CD4-positive, alpha-beta T cell treated with Interleukin-17A for 1 hour (primary cell): ENCODE measurements around the gene CHMP2A.
"Not testable (repeated sequence)": the region's sequence is repeated elsewhere in the genome, so short reads cannot be mapped to it uniquely, and the experiment has no call there.

Source experiments
- DNase-seq: peaks from one replicate; pipeline ENCODE4 v3.0.0-alpha.2; 2020

Gene CHMP2A

GRCh38 chr19:58554494-58555368 lies at the start of gene CHMP2A:
Gene CHMP2A (minus strand): TSS chr19:58555105. CDS start chr19:58554212, 893 bp downstream.
- peak; percentile 98 for DNase-seq

DNA sequence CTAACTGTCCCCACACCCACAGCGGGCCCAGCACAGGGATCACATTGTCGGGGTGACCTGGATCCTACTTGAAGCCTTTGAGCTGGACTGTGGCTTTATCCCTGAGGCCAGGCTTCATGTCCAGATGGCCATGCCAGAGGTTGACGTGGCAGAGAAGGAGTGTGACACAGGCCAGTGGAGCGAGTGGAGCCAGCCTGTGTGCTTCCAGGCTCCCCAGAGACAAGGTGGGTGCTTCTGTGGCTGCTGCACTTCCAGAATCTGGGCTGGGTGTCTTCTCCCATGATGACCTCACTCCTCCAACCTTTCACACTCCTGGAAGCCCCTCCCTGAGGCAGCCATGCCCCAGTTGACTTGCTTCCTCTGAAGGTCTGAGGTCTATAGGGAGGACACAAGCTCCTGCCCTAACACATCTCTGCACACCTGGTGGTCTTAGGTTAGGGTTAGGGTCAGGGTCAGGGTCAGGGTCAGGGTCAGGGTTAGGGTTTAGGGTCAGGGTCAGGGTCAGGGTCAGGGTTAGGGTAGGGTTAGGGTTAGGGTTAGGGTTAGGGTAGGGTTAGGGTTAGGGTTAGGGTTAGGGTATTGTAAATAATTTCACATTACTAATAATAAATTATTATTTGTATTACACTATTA lies 31.3 kb upstream of the CHMP2A start:
- no peak for DNase-seq

- no peak for DNase-seq
Measured at GRCh38 chr19:58585442-58586132, 30.7 kb upstream of the CHMP2A start.

DNA sequence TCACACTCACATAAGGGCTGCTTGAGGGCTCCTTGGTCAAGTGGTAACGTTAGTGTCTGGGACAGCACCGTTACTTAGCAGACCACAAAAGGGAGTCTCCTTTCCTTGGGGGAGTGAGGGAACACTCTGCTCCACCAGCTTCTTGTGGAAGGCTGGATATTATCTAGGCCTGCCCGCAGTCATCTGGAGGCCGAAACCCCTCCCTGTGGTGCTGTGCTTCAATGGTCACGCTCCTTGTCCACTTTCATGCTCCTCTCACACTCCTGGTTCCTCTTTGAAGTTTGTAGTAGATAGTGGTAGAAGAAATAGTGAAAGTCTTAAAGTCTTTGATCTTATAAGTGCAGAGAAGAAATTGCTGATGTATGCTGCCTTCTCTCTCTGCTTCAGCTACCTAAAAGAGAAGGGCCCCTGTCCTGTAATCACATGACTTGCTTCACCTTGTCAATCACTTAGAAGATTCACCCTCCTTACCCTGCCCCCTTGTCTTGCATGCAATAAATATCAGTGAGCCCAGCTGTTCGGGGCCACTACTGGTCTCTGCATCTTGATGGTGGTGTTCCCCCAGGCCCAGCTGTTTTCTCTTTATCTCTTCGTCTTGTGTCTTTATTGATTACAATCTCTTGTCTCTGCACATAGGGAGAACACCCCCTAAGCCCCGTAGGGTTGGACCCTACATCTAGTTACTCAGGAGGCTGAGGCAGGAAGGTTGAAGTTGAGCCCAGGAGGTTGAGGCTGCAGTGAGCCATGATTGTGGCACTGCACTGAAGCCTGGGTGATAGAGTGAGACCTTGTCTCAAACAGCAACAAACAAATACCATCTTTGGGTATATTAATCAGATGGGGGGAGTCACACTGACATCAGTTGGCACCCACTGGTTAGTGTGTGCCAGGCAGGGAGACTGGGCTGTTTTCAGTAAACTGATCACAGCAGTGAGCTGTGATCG lies 29.9 kb upstream of the CHMP2A start:
- DNase-seq: no peak

GRCh38 chr19:58582985-58583384 lies 28.1 kb upstream of the CHMP2A start:
- no peak for DNase-seq

DNA sequence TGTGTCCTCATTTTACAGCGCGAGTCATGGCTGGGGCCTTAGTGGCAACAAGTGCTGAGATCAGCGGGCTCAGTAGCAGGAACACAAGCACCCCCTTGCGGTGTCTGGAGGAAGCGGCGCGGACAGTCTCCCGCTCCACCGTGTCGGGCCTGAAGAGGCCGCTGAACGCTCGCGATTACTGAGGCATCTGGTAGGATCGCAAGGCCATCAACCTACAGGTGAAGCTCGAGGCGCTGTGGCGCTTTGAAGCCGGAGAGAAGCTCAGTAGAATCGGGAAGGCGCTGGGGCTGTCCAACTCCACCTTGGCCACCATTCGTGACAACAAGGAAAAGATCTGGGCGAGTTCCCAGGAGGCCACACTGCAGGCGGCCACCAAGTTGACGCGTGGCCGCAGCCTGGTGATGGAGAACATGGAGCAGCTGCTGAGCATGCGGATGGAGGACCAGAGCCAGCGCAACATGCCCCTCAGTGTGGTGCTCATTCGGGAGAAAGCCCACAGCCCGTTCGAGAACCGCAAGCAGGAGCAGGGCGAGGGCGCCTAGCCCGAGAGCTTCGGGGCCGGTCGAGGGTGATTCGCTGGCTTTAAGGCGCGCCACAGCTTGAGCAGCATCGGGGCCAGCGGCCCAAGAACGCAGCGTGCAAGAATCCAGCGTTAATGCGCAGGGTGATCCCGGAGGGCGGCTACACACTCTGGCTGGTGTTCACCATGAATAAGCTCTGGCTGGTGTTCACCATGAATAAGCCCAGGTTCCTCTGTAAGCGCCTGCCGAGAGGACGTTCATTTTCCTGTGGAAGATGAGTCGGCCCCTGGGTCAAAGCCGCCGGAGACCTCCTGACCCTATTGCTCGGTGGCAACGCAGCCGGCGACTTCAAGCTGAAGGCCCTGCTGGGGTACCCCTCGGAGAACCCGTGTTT lies 26.6 kb upstream of the CHMP2A start:
- peak; percentile 93 for DNase-seq

GRCh38 chr19:58579473-58580142 lies 24.7 kb upstream of the CHMP2A start:
- DNase-seq: no peak

- no peak for DNase-seq
Measured at GRCh38 chr19:58578012-58578925, 23.4 kb upstream of the CHMP2A start.

DNA sequence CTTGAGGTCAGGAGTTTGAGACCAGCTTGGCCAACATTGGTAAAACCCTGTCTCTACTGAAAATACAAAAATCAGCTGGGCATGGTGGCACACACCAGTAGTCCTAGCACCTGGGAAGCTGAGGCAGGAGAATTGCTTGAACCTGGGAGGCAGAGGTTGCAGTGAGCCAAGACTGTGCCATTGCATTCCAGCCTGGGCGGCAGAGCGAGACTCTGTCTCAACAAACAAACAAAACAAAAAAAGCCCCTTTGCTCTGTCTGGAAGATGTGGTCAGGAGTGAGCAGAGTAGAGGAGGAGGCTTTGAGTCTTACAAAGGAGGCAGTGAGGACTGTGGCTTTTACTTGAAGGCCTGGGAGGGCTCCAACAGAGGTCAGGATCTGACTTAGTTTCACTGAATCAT lies 22.7 kb upstream of the CHMP2A start:
- DNase-seq: not testable (repeated sequence)

DNA sequence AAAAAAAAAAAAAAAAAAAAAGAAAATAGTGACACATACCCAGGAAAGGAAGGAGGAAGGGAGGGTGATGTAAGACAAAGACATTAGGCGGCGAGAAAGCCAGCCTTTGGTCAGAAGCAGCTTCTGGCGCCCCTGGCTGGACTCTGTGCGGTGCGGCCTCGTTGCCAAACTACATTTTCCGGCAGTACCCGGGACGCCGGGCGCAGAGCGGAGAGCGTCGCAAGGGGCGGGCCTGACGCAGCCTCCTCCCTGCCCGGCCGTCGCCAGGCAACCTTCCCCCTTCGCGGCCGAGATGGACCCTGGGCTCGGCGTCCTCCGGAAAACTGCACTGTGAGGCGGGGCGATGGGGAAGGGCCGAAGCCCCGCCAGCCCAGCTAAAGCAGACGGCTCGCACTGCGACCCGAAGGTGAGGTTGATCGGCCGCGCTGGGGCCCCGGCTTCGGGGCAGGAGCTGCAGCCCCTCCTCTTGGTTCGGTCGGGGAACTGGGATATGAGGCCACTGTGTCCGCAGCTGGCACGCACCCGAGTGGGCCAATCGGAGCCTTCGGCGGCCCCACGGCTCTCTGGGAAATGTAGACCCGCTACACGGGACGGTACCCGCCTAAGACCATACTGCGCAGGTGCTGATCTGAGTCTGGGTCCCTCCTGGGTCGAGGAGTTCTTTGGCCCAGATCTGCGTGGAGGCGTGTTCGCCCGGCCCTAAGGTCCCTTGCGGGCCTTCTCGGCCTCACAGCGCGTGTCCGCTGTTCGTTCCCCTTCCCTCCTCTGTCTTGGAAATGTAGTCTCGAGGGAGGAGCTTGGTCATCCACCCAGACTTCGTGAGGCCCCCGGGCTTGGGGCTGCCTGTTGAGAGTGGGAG lies 20.5 kb upstream of the CHMP2A start:
- peak; percentile 86 for DNase-seq

GRCh38 chr19:58573658-58574164 lies 18.8 kb upstream of the CHMP2A start:
- DNase-seq: no peak

DNA sequence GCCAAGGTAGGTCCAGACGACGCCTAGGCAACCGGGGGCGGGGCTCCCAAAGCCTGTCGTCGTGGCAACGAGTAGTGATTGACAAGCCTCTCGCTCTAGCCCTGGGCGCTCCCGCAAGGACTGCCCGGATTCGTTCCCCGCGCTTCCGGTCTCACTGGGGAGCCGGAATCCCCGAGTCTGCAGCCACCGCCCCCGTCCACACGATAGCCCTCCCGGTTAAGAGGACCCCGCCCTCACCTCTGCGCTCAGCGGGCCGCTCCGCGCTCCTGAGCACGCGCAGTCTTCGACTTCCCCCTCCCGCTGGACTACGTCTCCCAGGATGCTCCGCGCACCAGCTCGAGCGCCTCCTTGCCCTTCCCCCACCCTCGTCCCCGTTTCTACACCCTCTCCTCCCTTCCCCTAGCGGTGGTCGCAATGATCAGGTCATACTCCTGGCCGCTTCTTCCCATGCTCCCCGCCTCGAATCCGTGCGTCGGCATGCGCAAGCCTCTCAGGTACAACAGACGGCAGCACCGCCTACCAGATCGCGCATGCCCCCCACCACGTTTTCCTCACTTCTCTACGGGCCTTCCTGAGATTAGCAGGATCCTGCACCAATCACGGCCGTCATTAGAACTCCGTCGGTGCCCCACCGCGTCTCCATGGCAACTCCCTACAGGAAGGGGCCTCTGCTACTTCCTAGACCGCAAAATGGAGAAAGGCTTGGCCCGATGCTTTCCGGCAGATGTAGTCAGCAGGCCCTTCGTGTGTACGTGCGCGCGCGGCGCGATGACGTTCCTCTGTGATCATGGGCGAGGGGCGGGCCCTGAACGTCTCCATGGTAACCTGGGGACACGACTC lies 18.1 kb upstream of the CHMP2A start, which contains the start of gene MZF1:
MZF1 (minus strand) TSS at position 518 of the 840 bp plus-strand sequence. CDS start 1,946 bp downstream, outside the sequence.
- DNase-seq: peak; percentile 100

GRCh38 chr19:58572026-58572817 lies 17.3 kb upstream of the CHMP2A start:
- no peak for DNase-seq

- DNase-seq: no peak
Measured at GRCh38 chr19:58571575-58571947, 16.7 kb upstream of the CHMP2A start.

- no peak for DNase-seq
Measured at GRCh38 chr19:58570770-58571574, 16.1 kb upstream of the CHMP2A start.
